ENCODE data around the gene DAB2IP.

Gene DAB2IP

GRCh38 chr9:121725008-121725775, 73.8 kb downstream of the DAB2IP start:
- DNase-seq (ENCODE audit: low spot score) (no peak), ATAC-seq (ENCODE audit: low read depth) (peak; percentile 14; the same call in 1 of the 3 replicates)
- Histone ChIP-seq H3K4me3 (ENCODE audit: severe bottlenecking) (no peak overlapping the region), H3K9me3 (ENCODE audit: severe bottlenecking) (no peaks in the 10 kb centered on the region), H3K4me1 (ENCODE audit: insufficient read depth, poor library complexity, severe bottlenecking) (peaks cover 33% of the 10 kb centered on the region), H3K27ac (ENCODE audit: poor library complexity, severe bottlenecking) (no peak overlapping the region), H3K27me3 (ENCODE audit: insufficient read depth, poor library complexity, severe bottlenecking) (no peaks in the 10 kb centered on the region), H3K36me3 (ENCODE audit: low read depth) (no peaks in the 10 kb centered on the region)
- TF ChIP-seq, protein P1, sequence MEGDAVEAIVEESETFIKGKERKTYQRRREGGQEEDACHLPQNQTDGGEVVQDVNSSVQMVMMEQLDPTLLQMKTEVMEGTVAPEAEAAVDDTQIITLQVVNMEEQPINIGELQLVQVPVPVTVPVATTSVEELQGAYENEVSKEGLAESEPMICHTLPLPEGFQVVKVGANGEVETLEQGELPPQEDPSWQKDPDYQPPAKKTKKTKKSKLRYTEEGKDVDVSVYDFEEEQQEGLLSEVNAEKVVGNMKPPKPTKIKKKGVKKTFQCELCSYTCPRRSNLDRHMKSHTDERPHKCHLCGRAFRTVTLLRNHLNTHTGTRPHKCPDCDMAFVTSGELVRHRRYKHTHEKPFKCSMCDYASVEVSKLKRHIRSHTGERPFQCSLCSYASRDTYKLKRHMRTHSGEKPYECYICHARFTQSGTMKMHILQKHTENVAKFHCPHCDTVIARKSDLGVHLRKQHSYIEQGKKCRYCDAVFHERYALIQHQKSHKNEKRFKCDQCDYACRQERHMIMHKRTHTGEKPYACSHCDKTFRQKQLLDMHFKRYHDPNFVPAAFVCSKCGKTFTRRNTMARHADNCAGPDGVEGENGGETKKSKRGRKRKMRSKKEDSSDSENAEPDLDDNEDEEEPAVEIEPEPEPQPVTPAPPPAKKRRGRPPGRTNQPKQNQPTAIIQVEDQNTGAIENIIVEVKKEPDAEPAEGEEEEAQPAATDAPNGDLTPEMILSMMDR (IDR thresholded peaks at IDR 0.05; ENCODE audit: poor library complexity, severe bottlenecking): no peak

DNA sequence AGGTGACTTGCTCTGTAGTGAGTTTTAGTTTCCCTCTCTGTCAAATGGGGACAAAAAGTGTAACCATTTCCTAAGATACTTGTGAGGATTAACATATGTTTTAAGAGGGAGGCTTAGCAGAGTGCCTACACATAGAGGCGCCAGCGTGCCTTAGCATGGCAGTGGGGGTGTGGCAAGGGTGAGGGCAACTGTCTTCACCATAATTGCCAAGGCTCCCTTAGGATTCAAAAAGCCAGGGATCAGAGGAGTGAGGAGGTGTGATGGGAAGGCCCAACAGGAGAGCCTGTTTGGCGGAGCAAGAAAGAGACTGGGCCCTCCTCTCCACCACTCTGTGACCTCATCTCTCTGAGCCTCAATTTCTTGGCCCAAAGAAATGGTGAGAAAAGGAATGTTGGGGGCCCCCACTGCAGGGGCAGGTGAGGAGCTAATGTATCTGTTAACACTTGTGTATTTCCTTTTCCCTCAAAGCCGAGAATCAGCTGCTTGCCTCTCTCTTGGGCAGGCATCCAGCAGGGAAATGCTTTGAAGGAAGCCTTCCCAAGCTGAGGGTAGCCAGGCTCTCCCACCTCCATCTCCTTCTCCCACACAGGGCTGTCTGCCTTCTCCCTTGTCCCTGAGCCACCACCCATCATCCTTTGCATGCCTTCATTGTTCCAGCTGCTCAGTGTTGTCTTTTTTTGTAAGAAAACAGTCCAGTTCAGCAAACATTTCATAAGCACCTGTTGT, 76.0 kb downstream of the DAB2IP start:
- DNase-seq (ENCODE audit: low spot score) (no peak), ATAC-seq (ENCODE audit: low read depth) (no peak)
- TF ChIP-seq, protein P1 (IDR thresholded peaks at IDR 0.05; ENCODE audit: poor library complexity, severe bottlenecking): no peak
- Histone ChIP-seq H3K4me3 (ENCODE audit: severe bottlenecking) (no peak overlapping the region), H3K27me3 (ENCODE audit: insufficient read depth, poor library complexity, severe bottlenecking) (no peaks in the 10 kb centered on the region), H3K27ac (ENCODE audit: poor library complexity, severe bottlenecking) (no peak overlapping the region), H3K9me3 (ENCODE audit: severe bottlenecking) (no peaks in the 10 kb centered on the region), H3K36me3 (ENCODE audit: low read depth) (no peaks in the 10 kb centered on the region), H3K4me1 (ENCODE audit: insufficient read depth, poor library complexity, severe bottlenecking) (peaks cover 14% of the 10 kb centered on the region)

DNA sequence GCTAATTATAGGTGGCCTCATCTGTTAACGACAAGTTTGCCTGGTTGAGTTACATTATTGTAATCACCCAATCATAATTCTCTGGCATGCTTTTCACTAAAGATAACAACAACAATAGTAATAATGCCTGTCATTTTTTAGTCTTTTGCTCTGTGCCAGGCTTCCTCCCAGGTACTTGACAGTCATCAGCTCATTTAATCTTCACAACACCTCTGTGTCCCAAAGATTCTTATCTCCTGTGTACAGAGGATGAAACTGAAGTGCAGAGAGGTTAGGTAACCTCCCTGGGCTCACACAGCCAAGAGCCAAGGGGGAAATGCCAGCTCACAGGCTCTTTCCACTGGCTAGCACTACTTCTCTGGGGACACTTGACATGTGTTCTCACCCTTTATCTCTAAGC, 77.5 kb downstream of the DAB2IP start:
- TF ChIP-seq, protein P1 (IDR thresholded peaks at IDR 0.05; ENCODE audit: poor library complexity, severe bottlenecking): no peak
- H3K27ac ChIP-seq (ENCODE audit: poor library complexity, severe bottlenecking): no peak overlapping the region
- H3K27me3 ChIP-seq (ENCODE audit: insufficient read depth, poor library complexity, severe bottlenecking): no peaks in the 10 kb centered on the region
- peaks cover 19% of the 10 kb centered on the region for H3K4me1 ChIP-seq (ENCODE audit: insufficient read depth, poor library complexity, severe bottlenecking)
- H3K36me3 ChIP-seq (ENCODE audit: low read depth): no peaks in the 10 kb centered on the region
- H3K4me3 ChIP-seq (ENCODE audit: severe bottlenecking): no peak overlapping the region
- no peaks in the 10 kb centered on the region for H3K9me3 ChIP-seq (ENCODE audit: severe bottlenecking)
- DNase-seq (ENCODE audit: low spot score) (no peak), ATAC-seq (ENCODE audit: low read depth) (no peak)

DNA sequence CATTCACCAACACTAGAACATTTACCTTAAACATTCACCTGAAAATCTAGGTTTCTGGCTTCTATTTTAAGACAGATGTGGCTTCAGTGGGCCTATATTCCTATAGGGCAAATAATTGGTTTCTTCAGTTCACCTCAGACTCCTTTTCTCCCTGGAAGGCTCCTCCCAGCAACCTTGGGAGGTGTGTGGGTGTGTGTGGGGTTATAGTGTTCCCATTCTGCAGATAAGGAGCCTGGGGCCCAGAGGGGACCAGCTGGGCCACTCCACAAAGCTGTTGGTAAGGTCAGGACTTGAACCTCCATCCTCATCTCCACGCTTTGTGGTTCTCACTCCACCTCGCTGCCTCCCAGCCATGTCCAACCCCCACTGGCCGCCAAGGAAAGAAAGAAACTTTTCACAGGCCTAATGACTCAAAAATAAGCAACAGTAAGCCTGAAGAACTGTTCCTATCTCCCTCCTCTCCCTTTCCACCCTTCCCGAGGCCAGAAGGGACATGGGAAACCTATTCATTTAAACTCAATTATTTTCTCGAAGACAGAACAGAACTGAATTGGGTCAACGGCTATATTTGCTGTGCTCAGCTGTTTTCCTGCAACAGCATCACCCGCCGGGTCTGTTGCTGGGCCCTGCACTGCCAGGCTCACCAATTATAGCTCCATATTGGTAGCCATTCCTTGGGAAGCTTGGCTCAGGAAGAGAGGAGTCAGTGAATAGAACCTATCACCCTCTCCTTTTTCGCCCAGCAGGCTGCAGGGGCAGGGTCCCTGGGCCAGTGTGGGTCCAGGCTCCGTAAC, 78.5 kb downstream of the DAB2IP start:
- Histone ChIP-seq H3K4me1 (ENCODE audit: insufficient read depth, poor library complexity, severe bottlenecking) (peaks cover 16% of the 10 kb centered on the region), H3K27ac (ENCODE audit: poor library complexity, severe bottlenecking) (no peak overlapping the region)
- no peak for DNase-seq (ENCODE audit: low spot score)

More for the DNA sequence above, 78.5 kb downstream of the DAB2IP start:
- ATAC-seq (ENCODE audit: low read depth): no peak
- Histone ChIP-seq H3K9me3 (ENCODE audit: severe bottlenecking) (no peaks in the 10 kb centered on the region), H3K36me3 (ENCODE audit: low read depth) (no peaks in the 10 kb centered on the region), H3K27me3 (ENCODE audit: insufficient read depth, poor library complexity, severe bottlenecking) (no peaks in the 10 kb centered on the region), H3K4me3 (ENCODE audit: severe bottlenecking) (no peak overlapping the region)
- TF ChIP-seq, protein P1 (IDR thresholded peaks at IDR 0.05; ENCODE audit: poor library complexity, severe bottlenecking): no peak
